Measurements from ENCODE around the gene GCM1.

GCM1 gene

GRCh38 chr6:53144802-53145201 is 3.8 kb downstream of the GCM1 start:
- DNase-seq = no peak

DNA sequence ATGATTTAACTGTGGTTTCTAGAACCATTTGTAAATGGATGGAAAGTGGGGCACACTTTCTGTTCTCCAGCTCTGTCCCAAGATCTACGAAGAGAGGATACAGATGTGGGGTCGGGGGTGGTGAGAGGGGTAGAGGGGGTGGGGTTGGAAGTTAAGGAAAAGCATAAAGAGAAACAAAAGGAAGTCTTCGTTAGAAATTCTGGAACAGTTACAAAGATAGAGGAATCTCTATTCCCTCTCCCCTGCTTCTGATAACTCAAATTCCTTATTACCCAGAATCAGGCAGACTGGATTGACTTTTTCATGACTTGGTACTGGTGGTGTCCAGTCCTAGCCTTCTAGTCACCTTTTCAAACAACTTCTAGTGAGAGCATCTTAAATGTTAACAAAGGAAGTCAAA is 4.9 kb downstream of the GCM1 start:
- DNase-seq = no peak

DNA sequence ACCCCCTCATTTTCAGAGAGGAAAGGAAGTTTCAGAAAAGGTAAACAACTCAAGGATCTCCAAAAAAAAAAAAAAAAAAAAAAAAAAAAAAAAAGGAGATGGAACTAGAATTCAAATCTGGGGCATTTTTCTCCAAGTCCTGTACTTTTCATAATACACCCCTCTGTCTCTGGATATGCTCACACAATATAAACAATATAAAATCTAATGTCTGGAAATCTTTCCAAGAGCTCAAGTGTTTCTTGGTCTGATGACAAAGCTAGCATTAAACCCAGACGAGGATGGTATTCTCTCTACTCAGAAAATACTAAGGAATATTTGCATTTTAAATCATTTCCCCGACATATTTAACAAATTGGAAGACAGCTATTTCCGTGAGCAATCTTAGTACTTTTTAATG is 5.8 kb downstream of the GCM1 start:
- DNase-seq = no peak

GRCh38 chr6:53139841-53140413 is 8.7 kb downstream of the GCM1 start:
- no peak for DNase-seq

- no peak for DNase-seq
These were observed 12.5 kb downstream of the GCM1 start for GRCh38 chr6:53136000-53136609.

DNA sequence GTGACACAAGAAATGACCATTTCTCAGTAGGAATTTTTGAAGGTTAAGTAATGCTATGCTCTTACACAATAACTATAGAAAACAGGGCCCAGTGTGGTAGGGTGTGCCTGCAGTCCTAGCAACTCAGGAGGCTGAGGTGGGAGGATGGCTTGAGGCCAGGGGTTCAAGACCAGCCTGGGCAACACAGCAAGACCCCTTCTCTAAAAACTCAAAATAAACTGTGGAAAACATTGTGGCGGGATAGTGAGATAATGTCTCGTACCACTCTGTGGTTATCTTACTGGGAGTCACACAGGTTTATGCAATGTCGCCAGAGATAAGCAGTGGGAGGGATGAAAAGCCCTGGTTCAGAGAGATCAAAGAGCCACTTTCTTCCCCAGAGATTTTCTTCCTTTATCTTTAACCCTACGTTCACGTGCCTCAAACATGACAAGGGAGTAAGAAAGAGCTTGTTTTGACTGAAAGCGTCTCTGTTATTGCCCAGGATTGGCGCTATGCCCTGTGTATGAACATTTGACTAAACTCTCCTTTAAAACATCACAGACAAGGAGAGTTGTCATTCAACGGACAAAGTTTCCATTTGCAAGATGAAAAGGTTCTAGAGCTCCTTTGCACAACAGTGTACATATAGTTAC is 13.9 kb downstream of the GCM1 start:
- DNase-seq = no peak

GRCh38 chr6:53133961-53134360 is 14.7 kb downstream of the GCM1 start:
- DNase-seq = no peak

- no peak for DNase-seq
These were observed 17.9 kb downstream of the GCM1 start for GRCh38 chr6:53130569-53131290.

- DNase-seq = no peak
These were observed 19.8 kb downstream of the GCM1 start for GRCh38 chr6:53128842-53129241.

- no peak for DNase-seq
These were observed 23.4 kb downstream of the GCM1 start for GRCh38 chr6:53125276-53125675.

- DNase-seq = no peak
These were observed 24.4 kb downstream of the GCM1 start for GRCh38 chr6:53124131-53124800.

DNA sequence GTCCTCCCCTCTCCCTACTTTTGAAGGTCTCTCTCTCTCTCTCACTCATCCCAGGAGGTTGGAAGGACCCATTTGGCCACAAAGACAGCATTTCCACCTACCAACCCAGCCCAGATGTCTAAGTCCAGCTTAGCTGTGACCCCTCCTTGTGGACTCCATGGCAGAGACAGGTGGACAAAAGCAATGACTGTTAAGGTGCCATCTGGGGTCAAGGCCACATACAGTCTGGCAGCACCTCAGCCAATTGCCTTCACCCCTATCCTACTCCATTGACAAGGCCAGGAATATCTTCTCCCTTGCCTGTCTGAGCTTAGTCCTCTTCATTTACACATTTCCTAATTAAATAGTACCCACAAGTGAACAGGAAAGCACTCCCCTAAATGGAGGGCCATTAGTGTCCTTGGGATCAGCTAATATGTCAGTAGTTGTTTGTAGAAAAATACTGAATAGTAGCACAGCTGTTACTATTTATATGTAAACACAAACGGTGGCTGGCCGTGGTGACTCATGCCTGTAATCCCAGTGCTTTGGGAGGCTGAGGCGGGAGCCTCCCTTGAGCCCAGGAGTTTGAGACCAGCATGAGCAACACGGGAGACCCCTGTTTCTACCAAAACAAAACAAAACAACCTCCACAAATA is 28.8 kb downstream of the GCM1 start:
- peak; percentile 7 for DNase-seq

GRCh38 chr6:53119349-53119748 is 29.3 kb downstream of the GCM1 start:
- no peak for DNase-seq

GRCh38 chr6:53115741-53116140 is 32.9 kb downstream of the GCM1 start:
- DNase-seq = no peak

- DNase-seq = no peak
These were observed 33.5 kb downstream of the GCM1 start for GRCh38 chr6:53115113-53115512.

- DNase-seq = no peak
These were observed 34.9 kb downstream of the GCM1 start for GRCh38 chr6:53113742-53114141.

- DNase-seq = no peak
These were observed 35.8 kb downstream of the GCM1 start for GRCh38 chr6:53112871-53113270.

- no peak for DNase-seq
These were observed 36.2 kb downstream of the GCM1 start for GRCh38 chr6:53112404-53112803.

- DNase-seq = no peak
These were observed 36.8 kb downstream of the GCM1 start for GRCh38 chr6:53111865-53112264.

- no peak for DNase-seq
These were observed 39.0 kb downstream of the GCM1 start for GRCh38 chr6:53109612-53110011.

GRCh38 chr6:53107091-53107490 is 41.5 kb downstream of the GCM1 start:
- DNase-seq = no peak

GRCh38 chr6:53104916-53105315 is 43.7 kb downstream of the GCM1 start:
- no peak for DNase-seq
